Astrocyte of the cerebellum (primary cell): Measurements from ENCODE around the gene CFAP119.

Experiments used
- DNase-seq: peaks from one replicate; pipeline ENCODE4 v3.0.0-alpha.2; 2011; ENCODE audit warnings: low read depth
- H3K4me3 ChIP-seq: 2 replicates; pipeline ENCODE4 v1.5.1; 2011; ENCODE audit warnings: mild to moderate bottlenecking, low read depth, low read length, moderate library complexity
- in situ Hi-C: cut with HindIII; loops from 2 replicates; pipeline ENCODE4 v1.10.0; 2017; ENCODE audit warnings: low sequenced_read_pairs
- TF ChIP-seq, protein P1 (sequence below): IDR thresholded peaks from 2 replicates; pipeline ENCODE4 v1.5.1; 2012; ENCODE audit warnings: low read length, low read depth, moderate library complexity, mild to moderate bottlenecking; ENCODE audit errors: missing control alignments

Gene CFAP119

DNA sequence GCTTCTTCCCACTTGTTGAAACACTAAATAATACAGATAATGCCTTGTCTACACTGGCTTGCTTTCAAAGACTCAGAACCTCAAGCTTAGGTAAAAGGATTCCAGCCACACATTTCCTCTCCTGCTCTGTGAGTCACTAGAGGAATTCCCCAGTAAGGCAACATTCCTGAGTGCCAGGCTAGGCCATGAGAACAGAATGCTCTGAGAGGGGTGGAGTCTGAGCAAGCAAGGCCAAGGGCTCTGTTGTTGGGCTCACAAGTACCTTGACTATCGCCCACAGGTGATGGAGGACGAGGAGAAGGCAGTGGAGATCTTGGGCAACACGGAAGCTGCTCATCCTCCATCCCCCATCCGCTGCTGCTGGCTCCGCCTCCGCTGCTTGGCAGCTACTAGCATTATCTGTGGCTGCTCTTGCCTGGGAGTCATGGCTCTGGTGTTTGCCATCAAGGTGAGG, 20.4 kb downstream of the CFAP119 start:
- peak; percentile 71 for DNase-seq
- in situ Hi-C loops: no loop called here
- no peak overlapping the region for H3K4me3 ChIP-seq
- TF ChIP-seq, protein P1, sequence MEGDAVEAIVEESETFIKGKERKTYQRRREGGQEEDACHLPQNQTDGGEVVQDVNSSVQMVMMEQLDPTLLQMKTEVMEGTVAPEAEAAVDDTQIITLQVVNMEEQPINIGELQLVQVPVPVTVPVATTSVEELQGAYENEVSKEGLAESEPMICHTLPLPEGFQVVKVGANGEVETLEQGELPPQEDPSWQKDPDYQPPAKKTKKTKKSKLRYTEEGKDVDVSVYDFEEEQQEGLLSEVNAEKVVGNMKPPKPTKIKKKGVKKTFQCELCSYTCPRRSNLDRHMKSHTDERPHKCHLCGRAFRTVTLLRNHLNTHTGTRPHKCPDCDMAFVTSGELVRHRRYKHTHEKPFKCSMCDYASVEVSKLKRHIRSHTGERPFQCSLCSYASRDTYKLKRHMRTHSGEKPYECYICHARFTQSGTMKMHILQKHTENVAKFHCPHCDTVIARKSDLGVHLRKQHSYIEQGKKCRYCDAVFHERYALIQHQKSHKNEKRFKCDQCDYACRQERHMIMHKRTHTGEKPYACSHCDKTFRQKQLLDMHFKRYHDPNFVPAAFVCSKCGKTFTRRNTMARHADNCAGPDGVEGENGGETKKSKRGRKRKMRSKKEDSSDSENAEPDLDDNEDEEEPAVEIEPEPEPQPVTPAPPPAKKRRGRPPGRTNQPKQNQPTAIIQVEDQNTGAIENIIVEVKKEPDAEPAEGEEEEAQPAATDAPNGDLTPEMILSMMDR: no peak

DNA sequence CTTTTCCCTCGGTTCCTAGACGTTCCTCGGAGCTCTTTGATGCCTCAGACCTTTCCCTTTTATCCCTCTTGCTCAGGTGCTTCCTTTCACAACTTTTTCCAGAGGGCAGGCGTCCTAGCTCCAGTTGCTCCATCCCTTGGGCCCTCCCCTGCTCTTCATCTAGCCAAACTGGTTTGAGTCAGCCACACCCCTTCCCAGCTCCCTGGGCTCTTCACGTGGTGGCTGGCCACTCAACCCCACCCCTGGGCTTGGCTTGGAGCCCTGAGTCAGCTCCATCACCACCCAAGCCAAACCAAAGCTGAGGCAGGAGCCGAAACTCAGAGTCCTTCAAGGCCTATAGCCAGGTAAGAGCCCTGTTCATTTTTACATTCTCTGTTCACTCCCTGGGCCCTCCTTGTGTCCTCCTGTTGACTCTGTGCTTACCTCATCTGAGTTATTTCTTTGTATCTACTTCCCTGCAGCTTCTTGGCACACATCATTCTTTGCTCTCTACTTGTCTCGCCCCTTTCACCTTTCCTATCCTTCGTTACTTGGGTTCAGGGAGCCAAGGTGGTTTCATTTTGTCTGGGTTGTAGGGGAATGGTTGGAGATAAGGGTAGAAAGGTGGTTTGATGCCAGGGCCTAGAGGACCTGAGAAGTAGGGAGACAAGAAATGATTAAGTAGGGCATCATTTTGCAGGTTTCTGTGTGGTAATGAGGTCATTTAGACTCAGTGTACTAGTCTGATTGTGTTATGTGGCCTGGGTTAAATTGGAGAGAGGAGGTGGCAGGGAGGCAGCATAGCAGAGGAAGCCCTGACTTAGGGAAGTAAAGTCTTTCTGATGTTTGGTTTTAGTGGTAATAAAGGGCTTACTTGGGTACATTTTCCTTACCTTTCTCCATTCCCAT, 21.3 kb downstream of the CFAP119 start:
- TF ChIP-seq, protein P1: no peak
- in situ Hi-C loops: no loop called here
- peak; percentile 35 for DNase-seq
- no peak overlapping the region for H3K4me3 ChIP-seq

DNA sequence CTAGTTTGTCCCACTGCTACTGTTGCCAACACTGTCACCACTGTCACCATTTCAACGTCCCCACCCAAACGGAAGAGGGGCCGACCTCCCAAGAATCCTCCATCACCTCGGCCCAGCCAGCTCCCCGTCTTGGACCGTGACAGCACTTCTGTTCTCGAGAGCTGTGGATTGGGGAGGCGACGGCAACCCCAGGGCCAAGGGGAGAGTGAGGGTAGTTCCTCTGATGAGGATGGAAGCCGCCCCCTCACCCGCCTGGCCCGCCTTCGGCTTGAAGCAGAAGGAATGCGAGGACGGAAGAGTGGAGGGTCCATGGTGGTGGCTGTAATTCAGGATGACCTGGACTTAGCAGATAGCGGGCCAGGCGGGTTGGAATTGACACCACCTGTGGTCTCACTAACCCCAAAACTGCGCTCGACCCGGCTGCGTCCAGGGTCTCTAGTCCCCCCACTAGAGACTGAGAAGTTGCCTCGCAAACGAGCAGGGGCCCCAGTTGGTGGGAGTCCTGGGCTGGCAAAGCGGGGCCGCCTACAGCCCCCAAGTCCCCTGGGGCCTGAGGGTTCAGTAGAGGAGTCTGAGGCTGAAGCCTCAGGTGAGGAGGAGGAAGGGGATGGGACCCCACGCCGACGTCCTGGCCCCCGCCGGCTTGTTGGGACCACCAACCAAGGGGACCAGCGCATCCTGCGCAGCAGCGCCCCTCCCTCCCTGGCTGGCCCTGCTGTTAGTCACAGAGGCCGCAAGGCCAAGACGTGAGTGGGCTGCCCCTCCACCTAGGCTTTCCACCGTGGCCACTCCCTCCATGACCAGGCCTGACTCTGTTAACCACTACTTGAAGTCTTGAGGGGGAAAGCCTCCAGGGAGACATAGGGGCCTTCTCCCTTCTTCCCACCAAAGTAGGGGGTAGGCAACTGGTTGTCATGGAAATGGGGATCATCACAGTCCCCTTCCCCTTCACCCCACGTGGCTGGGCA, 22.6 kb downstream of the CFAP119 start:
- TF ChIP-seq, protein P1: no peak
- no peak for DNase-seq
- in situ Hi-C loops: no loop called here
- no peak overlapping the region for H3K4me3 ChIP-seq

DNA sequence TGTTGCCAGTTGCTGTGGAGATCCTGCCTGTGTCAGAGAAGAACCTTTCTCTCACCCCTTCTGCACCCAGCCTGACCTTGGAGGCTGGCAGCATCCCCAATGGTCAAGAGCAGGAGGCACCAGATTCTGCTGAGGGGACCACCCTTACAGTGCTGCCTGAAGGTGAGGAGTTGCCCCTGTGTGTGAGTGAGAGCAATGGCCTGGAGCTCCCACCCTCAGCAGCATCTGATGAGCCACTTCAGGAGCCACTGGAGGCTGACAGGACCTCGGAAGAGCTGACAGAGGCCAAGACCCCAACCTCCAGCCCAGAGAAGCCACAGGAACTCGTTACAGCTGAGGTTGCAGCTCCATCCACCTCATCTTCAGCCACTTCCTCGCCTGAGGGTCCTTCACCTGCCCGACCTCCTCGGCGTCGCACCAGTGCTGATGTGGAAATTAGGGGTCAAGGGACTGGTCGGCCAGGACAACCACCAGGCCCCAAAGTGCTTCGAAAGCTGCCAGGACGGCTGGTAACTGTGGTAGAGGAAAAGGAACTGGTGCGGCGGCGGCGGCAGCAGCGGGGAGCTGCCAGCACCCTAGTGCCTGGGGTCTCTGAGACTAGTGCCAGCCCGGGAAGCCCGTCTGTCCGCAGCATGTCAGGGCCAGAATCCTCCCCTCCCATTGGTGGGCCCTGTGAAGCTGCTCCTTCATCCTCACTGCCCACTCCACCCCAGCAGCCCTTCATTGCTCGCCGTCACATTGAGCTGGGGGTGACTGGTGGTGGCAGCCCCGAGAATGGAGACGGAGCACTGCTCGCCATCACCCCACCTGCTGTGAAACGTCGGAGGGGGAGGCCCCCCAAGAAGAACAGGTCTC, 23.8 kb downstream of the CFAP119 start:
- H3K4me3 ChIP-seq: no peak overlapping the region
- no peak for DNase-seq
- TF ChIP-seq, protein P1: no peak
- in situ Hi-C loops: no loop called here

DNA sequence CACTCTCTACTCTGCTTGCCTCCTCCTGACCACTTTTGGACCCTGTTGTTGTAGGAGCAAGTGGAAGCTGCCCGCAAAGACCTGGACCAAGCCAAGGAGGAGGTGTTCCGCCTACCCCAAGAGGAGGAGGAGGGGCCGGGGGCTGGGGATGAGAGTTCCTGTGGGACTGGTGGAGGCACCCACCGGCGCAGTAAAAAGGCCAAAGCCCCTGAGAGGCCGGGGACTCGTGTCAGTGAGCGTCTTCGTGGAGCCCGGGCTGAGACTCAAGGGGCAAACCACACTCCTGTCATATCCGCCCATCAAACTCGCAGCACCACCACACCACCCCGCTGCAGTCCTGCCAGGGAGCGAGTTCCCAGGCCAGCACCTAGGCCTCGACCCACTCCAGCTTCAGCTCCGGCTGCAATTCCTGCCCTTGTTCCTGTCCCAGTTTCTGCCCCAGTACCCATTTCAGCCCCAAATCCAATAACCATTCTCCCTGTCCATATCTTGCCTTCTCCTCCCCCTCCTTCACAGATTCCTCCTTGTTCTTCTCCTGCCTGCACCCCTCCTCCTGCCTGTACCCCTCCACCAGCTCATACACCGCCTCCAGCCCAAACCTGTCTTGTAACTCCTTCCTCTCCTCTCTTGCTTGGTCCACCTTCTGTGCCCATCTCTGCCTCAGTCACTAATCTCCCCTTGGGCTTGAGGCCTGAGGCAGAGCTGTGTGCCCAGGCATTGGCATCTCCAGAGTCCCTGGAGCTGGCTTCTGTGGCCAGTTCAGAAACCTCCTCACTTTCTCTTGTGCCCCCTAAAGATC, 24.7 kb downstream of the CFAP119 start:
- no peak overlapping the region for H3K4me3 ChIP-seq
- in situ Hi-C loops: no loop called here
- TF ChIP-seq, protein P1: no peak
- DNase-seq: no peak
